Omental fat pad (tissue), 4 donors: ENCODE results near the gene GRK1. TPM values are rescaled to one million over a fixed set of nuclear protein-coding genes. Genes with fewer than 3 reads are reported as not detected.

Source experiments
- ATAC-seq: fragments of 150-250 bp; one replicate; pipeline ENCODE4 v1.9.1; 2016; ENCODE audit warnings: mild to moderate bottlenecking, moderate library complexity; ENCODE audit not compliant: low FRiP score
- DNase-seq: peaks from one replicate; pipeline ENCODE4 v3.0.0-alpha.2; 2019; ENCODE audit warnings: low spot score
- CTCF ChIP-seq, 3 donors: fragments of 450-650 bp; IDR thresholded peaks; one replicate each; pipeline ENCODE4 v1.5.1; 2016 to 2017; ENCODE audit warnings: antibody characterized with exemption in 3 of 3, mild to moderate bottlenecking in 3 of 3, moderate library complexity in 2 of 3
- total RNA-seq, 4 donors: library from RNA; depleted of rRNA; stranded (reverse); fragments of >200 nt; gene quantifications; one replicate each; pipeline ENCODE4 v1.1.0, GENCODE V29; 2016

GRK1 gene
- total RNA-seq, 4 donors from 2014 or later, result not detected

GRCh38 chr13:113667771-113668490 is 912 bp downstream of the GRK1 start:
- DNase-seq (no peak), ATAC-seq (no peak)
- TF ChIP-seq CTCF (IDR thresholded peaks at IDR 0.05), result no peak

- DNase-seq (no peak), ATAC-seq (no peak)
- no peak for TF ChIP-seq CTCF (IDR thresholded peaks at IDR 0.05)
Measured at GRCh38 chr13:113668491-113668971, 1.5 kb downstream of the GRK1 start.

- ATAC-seq (no peak), DNase-seq (no peak)
- no peak for TF ChIP-seq CTCF (IDR thresholded peaks at IDR 0.05)
Measured at GRCh38 chr13:113669231-113669754, 2.3 kb downstream of the GRK1 start.

- TF ChIP-seq CTCF (IDR thresholded peaks at IDR 0.05), result no peak
- no peak for ATAC-seq
- no peak for DNase-seq
Measured at GRCh38 chr13:113669755-113670341, 2.8 kb downstream of the GRK1 start.

GRCh38 chr13:113670541-113670940 is 3.5 kb downstream of the GRK1 start:
- DNase-seq (no peak), ATAC-seq (no peak)
- TF ChIP-seq CTCF (IDR thresholded peaks at IDR 0.05), result no peak

- DNase-seq (no peak), ATAC-seq (no peak)
Measured at GRCh38 chr13:113671066-113672001, 4.3 kb downstream of the GRK1 start.

More at GRCh38 chr13:113671066-113672001, 4.3 kb downstream of the GRK1 start:
- no peak for TF ChIP-seq CTCF (IDR thresholded peaks at IDR 0.05)
